PFSK-1 (cell line): ENCODE results near the gene CHERP.

Experiments used
- FOXP2 ChIP-seq: optimal IDR thresholded peaks from 2 replicates; pipeline ENCODE3; 2011; ENCODE audit warnings: borderline replicate concordance, control low read depth, inconsistent platforms; ENCODE audit not compliant: insufficient read depth; ENCODE audit errors: extremely low read length, extremely low read depth
- POLR2AphosphoS5 ChIP-seq: IDR thresholded peaks from 2 replicates; pipeline ENCODE4 v1.6.1; 2012; ENCODE audit warnings: low read depth, mild to moderate bottlenecking, control low read depth, low read length, moderate library complexity
- REST ChIP-seq, 2 experiments: IDR thresholded peaks; 2 replicates each; pipeline versions ENCODE4 v1.6.1 to v1.8.0; 2011 to 2012; ENCODE audit warnings: low read depth in 2 of 2, low read length in 2 of 2, control low read depth in 1 of 2, inconsistent platforms in 1 of 2, mild to moderate bottlenecking in 1 of 2, moderate library complexity in 1 of 2; ENCODE audit not compliant: insufficient read depth in 1 of 2
- SIN3A ChIP-seq: IDR thresholded peaks from 2 replicates; pipeline ENCODE4 v1.6.1; 2012; ENCODE audit warnings: mild to moderate bottlenecking, low read length, moderate library complexity, borderline replicate concordance; ENCODE audit not compliant: insufficient read depth
- TAF1 ChIP-seq: IDR thresholded peaks from 2 replicates; pipeline ENCODE4 v1.6.1; 2012; ENCODE audit warnings: low read length, control low read depth, borderline replicate concordance; ENCODE audit not compliant: insufficient read depth

Gene CHERP

GRCh38 chr19:16587833-16588823 is 45.9 kb upstream of the CHERP start:
- TF ChIP-seq FOXP2, result no peak
- peak; percentile 17; the same call in 1 of the 2 replicates for TF ChIP-seq SIN3A
- TF ChIP-seq REST (IDR thresholded peaks at IDR 0.05; ENCODE audit: insufficient read depth in 1 of 2, low read depth in 2 of 2, low read length in 2 of 2), result no peak

- no peak for TF ChIP-seq POLR2AphosphoS5
- no peak for TF ChIP-seq SIN3A
- TF ChIP-seq FOXP2, result no peak
Observed at GRCh38 chr19:16586991-16587832, 45.0 kb upstream of the CHERP start.

GRCh38 chr19:16586477-16586871 is 44.2 kb upstream of the CHERP start:
- TF ChIP-seq SIN3A, result no peak
- no peak for TF ChIP-seq TAF1
- no peak for TF ChIP-seq POLR2AphosphoS5
- no peak for TF ChIP-seq REST (IDR thresholded peaks at IDR 0.05; ENCODE audit: insufficient read depth in 1 of 2, low read depth in 2 of 2, low read length in 2 of 2)
- TF ChIP-seq FOXP2, result no peak

GRCh38 chr19:16585808-16586476 is 43.7 kb upstream of the CHERP start:
- no peak for TF ChIP-seq SIN3A
- TF ChIP-seq FOXP2, result no peak
- no peak for TF ChIP-seq TAF1

GRCh38 chr19:16585094-16585801 is 43.0 kb upstream of the CHERP start:
- TF ChIP-seq SIN3A (no peak), POLR2AphosphoS5 (no peak), REST (IDR thresholded peaks at IDR 0.05; ENCODE audit: insufficient read depth in 1 of 2, low read depth in 2 of 2, low read length in 2 of 2) (no peak), FOXP2 (no peak), TAF1 (no peak)
